ENCODE data around the gene IFI27L1.
A peak's percentile ranks its signal among the peaks of the same experiment; 100 is the strongest.

IFI27L1 gene

DNA sequence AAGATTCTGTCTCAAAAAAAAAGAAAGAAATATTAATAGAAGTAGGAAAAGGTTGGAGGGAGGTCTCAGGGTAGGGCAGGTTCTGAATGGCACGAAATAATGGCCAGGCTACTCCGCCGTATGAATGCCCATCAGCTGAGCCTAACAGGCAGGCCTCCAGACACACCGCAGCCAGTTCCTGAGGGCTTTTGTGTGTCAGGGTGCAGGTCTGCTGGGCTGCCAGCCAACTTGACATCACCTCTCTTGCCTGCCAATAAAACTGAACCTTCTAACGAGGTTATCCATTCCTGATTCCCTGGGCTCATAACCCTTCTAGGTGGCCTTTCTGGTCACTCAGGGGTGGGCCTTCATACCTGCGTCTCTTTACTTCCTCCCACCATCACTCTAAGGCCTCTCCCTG is 32.4 kb downstream of the IFI27L1 start:
- peak in 2 of 56 donors; percentile 13 to 55 for DNase-seq

- no peak for DNase-seq
Measured at GRCh38 chr14:94113908-94114588, 32.9 kb downstream of the IFI27L1 start.

DNA sequence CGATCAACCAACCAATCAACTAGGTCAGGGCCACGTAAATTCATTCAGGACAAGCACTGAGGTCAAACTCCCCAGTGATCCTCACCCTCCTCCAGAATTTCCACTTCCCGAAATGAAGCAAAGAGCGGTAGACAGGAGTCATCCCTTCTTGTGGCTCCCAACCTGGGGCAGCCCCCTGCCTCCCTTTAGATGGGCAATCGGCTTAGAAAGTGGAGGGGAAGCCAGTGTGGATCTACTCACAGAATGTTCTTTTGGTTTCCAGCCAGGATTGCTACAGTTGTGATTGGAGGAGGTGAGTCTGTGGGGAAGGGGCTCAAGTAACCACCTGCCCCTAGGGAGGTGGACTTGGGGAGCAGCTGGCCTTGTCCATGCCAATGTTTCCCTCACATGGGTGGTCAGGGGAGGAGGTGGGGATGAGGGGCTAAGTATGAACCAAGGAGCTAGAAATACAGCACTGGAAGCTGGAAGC is 33.5 kb downstream of the IFI27L1 start:
- no peak for DNase-seq

DNA sequence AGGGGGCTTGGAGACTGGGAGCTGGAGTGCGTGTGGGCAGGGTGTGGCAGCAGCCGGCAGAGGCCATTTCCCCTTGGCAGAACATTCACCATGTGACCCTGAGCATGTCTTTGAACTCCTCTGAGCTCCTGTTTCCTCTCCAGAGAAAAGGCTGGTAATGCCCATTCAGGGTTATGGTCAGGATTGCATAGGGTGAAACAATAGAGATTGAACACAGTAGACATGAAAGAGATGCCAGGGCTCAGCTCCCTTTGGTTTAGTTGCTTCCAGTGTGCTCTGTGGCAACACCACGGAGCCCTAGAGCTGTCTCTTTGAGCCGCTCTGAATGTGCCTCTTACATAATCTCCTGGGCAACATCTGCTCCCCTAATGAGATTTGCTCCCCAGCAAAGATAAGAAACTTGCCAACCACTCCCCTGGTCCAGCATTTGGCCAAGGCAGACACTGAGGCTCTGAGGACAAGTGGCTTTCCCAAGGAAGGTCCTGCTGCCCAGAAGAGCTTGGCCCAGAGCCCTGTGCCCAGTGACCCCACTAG is 34.0 kb downstream of the IFI27L1 start:
- peak in 2 of 56 donors; percentile 13 to 35 for DNase-seq

DNA sequence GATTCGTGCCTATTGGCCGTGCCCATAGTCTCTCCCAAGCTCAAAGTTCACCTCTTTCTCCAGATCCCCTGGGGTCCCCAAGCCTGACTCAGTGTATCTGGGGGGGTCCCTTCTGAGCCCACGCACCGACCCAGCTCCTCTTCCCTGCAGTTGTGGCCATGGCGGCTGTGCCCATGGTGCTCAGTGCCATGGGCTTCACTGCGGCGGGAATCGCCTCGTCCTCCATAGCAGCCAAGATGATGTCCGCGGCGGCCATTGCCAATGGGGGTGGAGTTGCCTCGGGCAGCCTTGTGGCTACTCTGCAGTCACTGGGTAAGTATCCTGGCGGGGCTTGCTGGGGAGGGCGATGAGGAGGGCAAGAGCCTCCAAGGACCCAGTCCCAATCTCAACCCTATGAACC is 34.5 kb downstream of the IFI27L1 start:
- peak in 1 of 56 donors; percentile 27 for DNase-seq

GRCh38 chr14:94116701-94117100 is 35.6 kb downstream of the IFI27L1 start:
- no peak for DNase-seq

- DNase-seq: no peak
Measured at GRCh38 chr14:94117856-94118255, 36.7 kb downstream of the IFI27L1 start.

DNA sequence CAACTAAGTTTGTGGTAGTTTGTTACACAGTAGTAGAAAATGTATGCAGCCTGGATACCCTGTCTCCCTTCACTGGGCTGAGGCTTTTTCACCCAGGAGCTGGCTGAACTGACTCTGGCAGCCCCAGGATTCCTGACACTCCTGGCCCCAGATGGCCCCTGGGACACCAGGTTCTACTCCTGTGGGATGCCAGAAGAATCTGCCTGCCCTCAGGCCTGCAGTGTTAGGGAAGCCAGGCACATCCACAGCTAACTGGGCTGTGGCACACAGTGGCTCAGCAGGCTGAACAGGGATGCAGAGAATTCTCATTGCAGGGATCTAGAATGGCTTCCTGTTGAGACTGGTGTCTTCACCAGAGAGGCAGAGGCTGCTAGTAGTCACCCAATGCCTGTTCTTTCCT is 38.0 kb downstream of the IFI27L1 start:
- no peak for DNase-seq

- no peak for DNase-seq
Measured at GRCh38 chr14:94120667-94121340, 39.7 kb downstream of the IFI27L1 start.

DNA sequence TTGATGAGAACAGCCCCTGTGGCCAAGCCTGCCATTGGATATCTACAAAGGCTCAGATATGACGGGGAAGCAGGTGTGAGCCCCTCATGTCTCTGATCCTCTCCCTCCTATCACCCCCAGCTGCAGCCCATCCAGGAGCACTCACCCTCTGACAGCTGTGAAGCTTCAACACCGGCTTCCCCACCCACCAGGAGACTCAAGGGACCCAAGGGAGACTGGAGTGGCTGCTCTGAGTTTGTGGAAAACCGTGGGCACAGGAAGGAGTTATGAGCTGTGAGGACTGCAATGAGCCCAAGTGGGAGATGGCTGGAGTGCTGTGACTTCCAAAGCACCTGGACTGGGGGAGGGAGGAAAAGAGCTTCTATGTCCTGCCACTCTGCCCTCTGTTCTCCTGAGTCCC is 40.4 kb downstream of the IFI27L1 start:
- no peak for DNase-seq

DNA sequence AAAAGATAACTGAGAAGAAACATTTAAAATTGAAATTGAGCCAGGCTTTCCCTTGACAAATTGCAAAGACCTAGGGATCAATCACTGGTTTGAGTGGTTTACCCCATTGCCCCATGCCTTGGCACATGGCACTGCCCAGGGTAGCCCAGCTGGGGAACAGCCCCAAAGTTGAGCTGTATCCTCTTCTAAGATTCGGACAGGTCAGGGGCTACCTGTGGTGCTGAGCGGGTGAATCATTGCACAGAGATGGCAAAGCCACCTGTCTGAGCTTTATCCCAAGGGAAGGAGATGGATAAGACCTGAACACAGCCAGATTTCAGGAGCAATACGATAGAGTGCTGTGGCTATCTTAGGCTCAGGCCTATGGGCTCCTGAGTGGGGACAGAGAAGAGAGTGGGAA is 41.3 kb downstream of the IFI27L1 start:
- no peak for DNase-seq

DNA sequence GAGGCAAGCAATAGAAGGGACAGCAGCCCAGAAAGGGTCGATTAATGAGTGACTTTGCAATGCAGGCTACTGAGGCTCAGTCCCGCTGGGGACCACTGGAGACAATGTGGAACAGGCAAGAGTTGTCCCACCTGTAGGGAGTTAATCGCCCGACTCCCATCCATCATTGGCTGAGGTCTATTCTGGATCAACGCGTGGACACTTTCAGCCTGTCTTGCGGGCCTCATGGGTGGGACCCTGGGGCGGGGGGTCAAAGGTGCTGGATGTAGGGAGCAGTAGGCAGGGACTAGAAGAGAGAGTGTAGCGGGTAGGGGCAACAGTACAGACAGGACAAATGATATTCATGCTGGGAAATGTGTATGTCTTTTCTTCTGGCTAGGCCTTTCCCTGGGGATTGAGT is 42.2 kb downstream of the IFI27L1 start:
- DNase-seq: no peak

DNA sequence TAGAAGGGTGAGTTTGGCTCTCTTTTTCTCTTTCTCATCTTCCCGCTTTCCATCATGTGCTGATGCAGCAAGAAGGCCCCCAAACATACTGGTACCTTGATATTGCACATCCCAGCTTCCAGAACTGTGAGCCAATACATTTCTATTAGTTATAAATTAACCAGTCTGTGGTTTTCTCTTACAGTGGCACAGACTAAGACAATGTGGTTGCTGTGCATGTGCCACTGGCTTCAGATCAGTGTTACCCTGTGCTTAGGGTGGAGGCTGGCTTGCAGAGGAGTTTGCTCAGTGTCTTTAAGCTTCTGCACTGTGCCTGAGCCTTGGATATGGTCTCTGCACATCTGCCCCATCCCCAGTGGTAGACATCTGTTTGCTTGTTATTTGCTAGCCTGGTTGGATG is 42.8 kb downstream of the IFI27L1 start:
- DNase-seq: no peak

GRCh38 chr14:94124582-94125377 is 43.7 kb downstream of the IFI27L1 start:
- DNase-seq: no peak

DNA sequence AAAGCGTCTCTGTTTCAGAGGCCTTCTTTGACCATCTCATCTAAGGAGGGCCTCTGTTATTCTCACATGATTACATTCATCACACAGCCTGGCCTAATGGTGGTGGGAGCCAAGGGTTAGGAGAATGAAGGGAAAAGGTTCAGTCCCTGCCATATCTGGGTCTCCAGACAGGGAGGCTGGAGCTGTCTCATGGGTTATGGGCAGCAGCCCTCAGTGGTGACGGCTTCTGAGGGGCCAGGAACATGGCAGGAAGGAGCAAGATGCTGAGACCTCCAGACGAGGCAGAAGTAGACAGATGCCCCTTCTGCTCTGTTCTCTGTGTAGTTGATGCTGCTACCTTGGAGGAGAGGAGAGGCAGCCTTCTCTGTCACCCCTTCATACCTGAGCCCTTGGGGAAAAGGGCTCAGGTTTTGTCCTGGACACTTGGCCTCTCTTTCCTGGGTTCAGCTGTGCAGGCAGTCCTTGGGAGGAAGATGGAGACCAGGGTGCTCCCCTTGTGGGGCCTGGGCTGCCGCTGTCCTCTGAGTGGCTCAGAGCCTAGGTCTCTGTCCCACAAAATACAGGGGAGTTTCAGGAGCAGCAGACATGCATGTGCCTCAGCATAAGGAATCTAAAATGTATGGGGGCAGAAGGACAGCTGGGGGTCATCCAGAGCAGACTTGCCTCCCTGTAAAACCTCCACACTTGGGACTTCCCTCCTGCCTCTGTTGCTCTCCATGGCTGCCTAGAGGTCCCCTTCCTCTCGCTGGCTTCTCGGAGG is 44.7 kb downstream of the IFI27L1 start:
- no peak for DNase-seq

DNA sequence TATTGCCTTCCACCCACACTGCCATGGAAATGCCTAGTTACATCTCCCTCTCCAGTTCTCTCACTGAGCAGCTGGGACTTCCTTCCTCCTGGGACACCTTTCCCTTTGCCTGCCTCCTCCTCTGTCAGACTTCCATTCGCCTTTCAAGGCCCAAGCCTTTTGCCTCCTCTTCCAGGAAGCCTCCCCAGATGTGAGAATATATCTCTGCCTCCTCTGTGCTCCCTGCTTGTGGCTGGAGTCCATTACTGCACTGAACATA is 45.2 kb downstream of the IFI27L1 start:
- DNase-seq: no peak

DNA sequence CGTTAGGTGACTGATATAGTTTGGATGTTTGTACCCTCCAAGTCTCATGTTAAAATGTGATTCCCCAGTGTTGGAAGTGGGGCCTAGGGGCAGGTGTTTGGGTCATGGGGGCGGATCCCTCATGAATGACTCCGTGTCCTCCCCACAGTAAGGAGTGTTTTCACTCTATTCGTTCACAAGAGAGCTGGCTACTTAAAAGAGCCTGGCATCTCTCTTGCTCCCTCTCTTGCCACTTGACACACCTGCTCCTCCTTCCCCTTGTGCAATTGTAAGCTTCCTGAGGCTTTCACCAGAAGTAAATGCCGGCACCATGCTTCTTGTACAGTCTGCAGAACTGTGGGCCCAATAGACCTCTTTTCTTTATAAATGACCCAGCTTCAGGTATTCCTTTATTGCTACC is 45.7 kb downstream of the IFI27L1 start:
- DNase-seq: no peak

GRCh38 chr14:94127330-94127729 is 46.2 kb downstream of the IFI27L1 start:
- no peak for DNase-seq

DNA sequence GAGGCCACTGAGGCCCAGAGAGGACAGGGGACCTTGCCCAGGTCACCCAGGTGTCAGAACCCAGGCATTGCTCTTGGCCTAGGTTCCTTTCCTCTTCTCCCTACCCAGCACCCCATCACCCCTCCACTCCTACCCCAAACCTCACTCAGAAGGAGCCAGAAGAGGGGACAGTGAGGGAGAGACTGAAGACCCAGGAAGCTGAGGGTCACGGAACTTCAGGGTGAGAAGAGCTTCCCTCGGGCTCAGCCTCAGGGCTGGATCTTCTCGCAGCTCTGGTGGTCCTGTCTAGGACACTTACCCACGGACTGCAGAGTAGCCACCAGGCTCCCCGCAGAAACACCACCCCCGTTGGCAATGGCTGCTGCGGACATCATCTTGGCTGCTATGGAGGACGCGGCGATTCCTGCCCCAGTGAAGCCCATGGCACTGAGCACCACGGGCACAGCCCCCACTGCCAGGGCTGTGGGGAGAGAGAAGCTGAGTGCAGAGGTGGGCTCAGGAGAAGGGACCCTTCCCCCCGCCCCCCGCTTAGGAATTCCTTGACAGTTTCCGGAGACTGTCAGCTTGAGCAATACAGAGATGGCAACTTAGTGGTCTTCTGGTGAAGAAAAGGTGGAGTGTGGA is 47.2 kb downstream of the IFI27L1 start:
- DNase-seq: no peak

- DNase-seq: peak in 55 of 56 donors; percentile 30 to 90 (median 81)
Measured at GRCh38 chr14:94129111-94129757, 48.1 kb downstream of the IFI27L1 start, which contains the start of gene IFI27L2. TSS of gene IFI27L2 (minus strand) at chr14:94129604. CDS start at chr14:94129564, 40 bp downstream.
